ENCODE measurements around the gene C4orf46. TPM values are rescaled to one million over a fixed set of nuclear protein-coding genes. Genes with fewer than 3 reads are reported as not detected.

Gene C4orf46
- total and polyA plus RNA-seq, 2 donors from 2014 or later, result 1.9 to 3.9 TPM

DNA sequence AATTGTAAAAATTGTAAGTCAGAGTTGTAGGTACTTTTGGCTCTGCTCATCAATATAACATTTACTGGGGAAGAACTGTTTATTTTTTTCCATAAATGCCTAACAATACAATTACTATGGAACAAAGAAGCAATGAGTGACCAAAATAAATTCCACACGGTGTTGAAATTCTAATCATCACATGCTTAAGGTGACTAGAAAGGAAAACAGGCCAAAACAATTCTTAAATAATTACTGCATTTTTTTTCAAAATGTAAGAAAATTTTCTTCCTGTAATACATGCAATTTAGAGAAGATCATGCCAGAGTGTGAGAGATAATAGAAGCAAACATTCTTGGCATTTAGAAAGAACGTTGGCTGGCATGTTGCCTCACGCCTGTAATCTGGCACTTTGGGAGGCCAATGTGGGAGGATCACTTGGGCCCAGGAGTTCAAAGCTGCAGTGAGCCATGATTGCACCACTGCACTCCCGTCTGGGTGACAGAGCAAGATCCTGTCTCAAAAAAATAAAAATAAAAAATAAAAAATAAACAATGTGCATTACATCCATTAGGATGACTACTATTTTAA lies 22.5 kb downstream of the C4orf46 start:
- Histone ChIP-seq H3K4me3 (ENCODE audit: low read length in 3 of 3) (no peak overlapping the region), H3K27me3 (ENCODE audit: control insufficient read depth, insufficient read depth, low read length) (no peaks in the 10 kb centered on the region), H3K27ac (ENCODE audit: low read depth in 2 of 2, low read length in 2 of 2) (no peak overlapping the region), H3K9ac (ENCODE audit: low read length in 3 of 3) (no peak overlapping the region), H3K9me3 (ENCODE audit: control insufficient read depth in 2 of 3, insufficient read depth in 1 of 3, low read length in 3 of 3) (no peaks in the 10 kb centered on the region), H3K4me1 (ENCODE audit: control insufficient read depth in 2 of 3, insufficient read depth in 2 of 3, low read depth in 1 of 3, low read length in 3 of 3) (no peaks in the 10 kb centered on the region), H3K36me3 (ENCODE audit: control insufficient read depth in 2 of 3, insufficient read depth in 3 of 3, low read length in 3 of 3) (no peaks in the 10 kb centered on the region)
- DNase-seq (no peak), FAIRE-seq (no peak)
- TF ChIP-seq, protein P1, sequence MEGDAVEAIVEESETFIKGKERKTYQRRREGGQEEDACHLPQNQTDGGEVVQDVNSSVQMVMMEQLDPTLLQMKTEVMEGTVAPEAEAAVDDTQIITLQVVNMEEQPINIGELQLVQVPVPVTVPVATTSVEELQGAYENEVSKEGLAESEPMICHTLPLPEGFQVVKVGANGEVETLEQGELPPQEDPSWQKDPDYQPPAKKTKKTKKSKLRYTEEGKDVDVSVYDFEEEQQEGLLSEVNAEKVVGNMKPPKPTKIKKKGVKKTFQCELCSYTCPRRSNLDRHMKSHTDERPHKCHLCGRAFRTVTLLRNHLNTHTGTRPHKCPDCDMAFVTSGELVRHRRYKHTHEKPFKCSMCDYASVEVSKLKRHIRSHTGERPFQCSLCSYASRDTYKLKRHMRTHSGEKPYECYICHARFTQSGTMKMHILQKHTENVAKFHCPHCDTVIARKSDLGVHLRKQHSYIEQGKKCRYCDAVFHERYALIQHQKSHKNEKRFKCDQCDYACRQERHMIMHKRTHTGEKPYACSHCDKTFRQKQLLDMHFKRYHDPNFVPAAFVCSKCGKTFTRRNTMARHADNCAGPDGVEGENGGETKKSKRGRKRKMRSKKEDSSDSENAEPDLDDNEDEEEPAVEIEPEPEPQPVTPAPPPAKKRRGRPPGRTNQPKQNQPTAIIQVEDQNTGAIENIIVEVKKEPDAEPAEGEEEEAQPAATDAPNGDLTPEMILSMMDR (IDR thresholded peaks at IDR 0.05; ENCODE audit: borderline replicate concordance, extremely low read depth, insufficient read depth), result no peak
- intact Hi-C loops (cut with DNase I), result no loop called here

DNA sequence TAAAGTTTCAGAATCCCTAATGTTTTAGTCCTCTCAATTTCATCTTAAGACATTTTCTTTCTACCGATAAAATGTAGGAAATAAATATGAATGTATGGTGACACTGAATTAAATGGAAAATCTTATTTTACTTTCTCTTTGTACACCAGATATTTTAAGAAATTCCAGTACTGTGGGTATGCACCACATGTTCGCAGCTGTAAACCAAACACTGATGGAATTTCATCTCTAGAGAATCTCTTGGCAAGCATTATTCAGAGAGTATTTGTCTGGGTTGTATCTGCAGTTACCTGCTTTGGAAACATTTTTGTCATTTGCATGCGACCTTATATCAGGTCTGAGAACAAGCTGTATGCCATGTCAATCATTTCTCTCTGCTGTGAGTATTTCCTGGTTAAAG lies 26.9 kb downstream of the C4orf46 start:
- Histone ChIP-seq H3K9me3 (ENCODE audit: control insufficient read depth in 2 of 3, insufficient read depth in 1 of 3, low read length in 3 of 3) (no peaks in the 10 kb centered on the region), H3K9ac (ENCODE audit: low read length in 3 of 3) (no peak overlapping the region), H3K27ac (ENCODE audit: low read depth in 2 of 2, low read length in 2 of 2) (no peak overlapping the region), H3K36me3 (ENCODE audit: control insufficient read depth in 2 of 3, insufficient read depth in 3 of 3, low read length in 3 of 3) (no peaks in the 10 kb centered on the region), H3K4me3 (ENCODE audit: low read length in 3 of 3) (no peak overlapping the region), H3K4me1 (ENCODE audit: control insufficient read depth in 2 of 3, insufficient read depth in 2 of 3, low read depth in 1 of 3, low read length in 3 of 3) (no peaks in the 10 kb centered on the region), H3K27me3 (ENCODE audit: control insufficient read depth, insufficient read depth, low read length) (no peaks in the 10 kb centered on the region)
- intact Hi-C loops (cut with DNase I), result no loop called here
- FAIRE-seq, result no peak
- TF ChIP-seq, protein P1 (IDR thresholded peaks at IDR 0.05; ENCODE audit: borderline replicate concordance, extremely low read depth, insufficient read depth), result no peak
- DNase-seq, result no peak

DNA sequence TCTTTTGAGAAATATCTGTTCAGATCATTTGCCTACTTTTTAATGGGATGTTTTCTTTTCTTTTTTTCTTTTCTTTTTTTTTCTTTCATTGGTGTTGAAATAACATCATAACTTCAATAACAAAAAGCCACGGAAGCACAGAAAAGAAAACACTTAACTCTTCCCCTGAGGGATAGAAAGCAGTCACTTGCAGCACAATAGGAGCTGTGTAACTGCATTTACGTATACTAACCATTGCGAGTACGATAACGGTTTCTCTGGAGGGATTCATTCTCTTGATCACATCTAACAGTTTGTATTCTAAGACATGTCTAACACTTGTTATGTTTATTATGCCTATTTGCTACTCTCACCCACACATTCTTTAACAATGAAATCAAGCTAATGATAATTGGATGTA lies 27.3 kb downstream of the C4orf46 start:
- Histone ChIP-seq H3K4me1 (ENCODE audit: control insufficient read depth in 2 of 3, insufficient read depth in 2 of 3, low read depth in 1 of 3, low read length in 3 of 3) (no peaks in the 10 kb centered on the region), H3K27me3 (ENCODE audit: control insufficient read depth, insufficient read depth, low read length) (no peaks in the 10 kb centered on the region), H3K4me3 (ENCODE audit: low read length in 3 of 3) (no peak overlapping the region), H3K27ac (ENCODE audit: low read depth in 2 of 2, low read length in 2 of 2) (no peak overlapping the region), H3K9me3 (ENCODE audit: control insufficient read depth in 2 of 3, insufficient read depth in 1 of 3, low read length in 3 of 3) (no peaks in the 10 kb centered on the region), H3K9ac (ENCODE audit: low read length in 3 of 3) (no peak overlapping the region), H3K36me3 (ENCODE audit: control insufficient read depth in 2 of 3, insufficient read depth in 3 of 3, low read length in 3 of 3) (no peaks in the 10 kb centered on the region)
- TF ChIP-seq, protein P1 (IDR thresholded peaks at IDR 0.05; ENCODE audit: borderline replicate concordance, extremely low read depth, insufficient read depth), result no peak
- FAIRE-seq, result no peak
- no peak for DNase-seq
- intact Hi-C loops (cut with DNase I), result no loop called here

DNA sequence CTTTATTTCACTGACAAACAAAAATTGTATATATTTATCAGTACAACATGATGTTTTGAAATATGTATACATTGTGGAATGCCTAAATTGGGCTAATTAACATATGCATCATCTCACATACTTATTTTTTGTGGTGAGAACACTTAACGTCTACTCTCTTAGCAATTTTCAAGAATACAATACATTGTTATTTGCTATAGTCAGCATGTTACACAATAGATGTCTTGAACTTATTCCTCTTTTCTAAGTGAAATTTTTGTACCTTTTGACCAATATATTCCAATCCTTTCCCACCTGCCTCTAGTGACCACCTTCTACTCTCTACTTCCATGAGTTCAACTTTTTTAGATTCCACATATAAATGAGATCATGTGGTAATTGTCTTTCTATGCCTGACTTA lies 35.1 kb downstream of the C4orf46 start:
- no peak overlapping the region for H3K4me3 ChIP-seq (ENCODE audit: low read length in 3 of 3)
- no peak overlapping the region for H3K9ac ChIP-seq (ENCODE audit: low read length in 3 of 3)
- DNase-seq, result no peak
- no peaks in the 10 kb centered on the region for H3K4me1 ChIP-seq (ENCODE audit: control insufficient read depth in 2 of 3, insufficient read depth in 2 of 3, low read depth in 1 of 3, low read length in 3 of 3)
- H3K36me3 ChIP-seq (ENCODE audit: control insufficient read depth in 2 of 3, insufficient read depth in 3 of 3, low read length in 3 of 3), result no peaks in the 10 kb centered on the region
- no peaks in the 10 kb centered on the region for H3K27me3 ChIP-seq (ENCODE audit: control insufficient read depth, insufficient read depth, low read length)
- intact Hi-C loops (cut with DNase I), result no loop called here
- no peak for FAIRE-seq
- H3K27ac ChIP-seq (ENCODE audit: low read depth in 2 of 2, low read length in 2 of 2), result no peak overlapping the region
- TF ChIP-seq, protein P1 (IDR thresholded peaks at IDR 0.05; ENCODE audit: borderline replicate concordance, extremely low read depth, insufficient read depth), result no peak
- H3K9me3 ChIP-seq (ENCODE audit: control insufficient read depth in 2 of 3, insufficient read depth in 1 of 3, low read length in 3 of 3), result no peaks in the 10 kb centered on the region

Measured in kidney (tissue), 14 donors.